GM19238 (cell line): ENCODE measurements around the gene ARHGAP42.

Experiments
- DNase-seq: peaks from one replicate; pipeline ENCODE4 v3.0.0; 2011; ENCODE audit warnings: low spot score; ENCODE audit not compliant: insufficient read length

Gene ARHGAP42

GRCh38 chr11:100831929-100832494 lies 144.9 kb downstream of the ARHGAP42 start:
- DNase-seq, result no peak

- DNase-seq, result no peak
These were observed 145.7 kb downstream of the ARHGAP42 start for GRCh38 chr11:100832829-100833228.

- DNase-seq, result no peak
These were observed 146.2 kb downstream of the ARHGAP42 start for GRCh38 chr11:100833276-100833675.

GRCh38 chr11:100835854-100836253 lies 148.8 kb downstream of the ARHGAP42 start:
- no peak for DNase-seq

- no peak for DNase-seq
These were observed 150.2 kb downstream of the ARHGAP42 start for GRCh38 chr11:100837311-100837710.

GRCh38 chr11:100841711-100842407 lies 154.8 kb downstream of the ARHGAP42 start:
- DNase-seq, result no peak

GRCh38 chr11:100847696-100848216 lies 160.7 kb downstream of the ARHGAP42 start:
- DNase-seq, result no peak

- no peak for DNase-seq
These were observed 162.2 kb downstream of the ARHGAP42 start for GRCh38 chr11:100849009-100849900.

GRCh38 chr11:100849901-100850235 lies 162.8 kb downstream of the ARHGAP42 start:
- DNase-seq, result no peak

GRCh38 chr11:100851147-100851546 lies 164.1 kb downstream of the ARHGAP42 start:
- no peak for DNase-seq

GRCh38 chr11:100851584-100852152 lies 164.6 kb downstream of the ARHGAP42 start:
- DNase-seq, result no peak

GRCh38 chr11:100855466-100856067 lies 168.5 kb downstream of the ARHGAP42 start:
- DNase-seq, result no peak

GRCh38 chr11:100857236-100858005 lies 170.3 kb downstream of the ARHGAP42 start:
- no peak for DNase-seq

- DNase-seq, result no peak
These were observed 173.4 kb downstream of the ARHGAP42 start for GRCh38 chr11:100860318-100861155.

- DNase-seq, result no peak
These were observed 174.1 kb downstream of the ARHGAP42 start for GRCh38 chr11:100861212-100861611.

- DNase-seq, result no peak
These were observed 176.0 kb downstream of the ARHGAP42 start for GRCh38 chr11:100863080-100863581.

- DNase-seq, result no peak
These were observed 178.5 kb downstream of the ARHGAP42 start for GRCh38 chr11:100865443-100866065.

- no peak for DNase-seq
These were observed 179.4 kb downstream of the ARHGAP42 start for GRCh38 chr11:100866453-100866852.

GRCh38 chr11:100867606-100868005 lies 180.5 kb downstream of the ARHGAP42 start:
- DNase-seq, result no peak
